Ovary (tissue), 10 donors: ENCODE measurements around the gene PRKCQ. TPM values are rescaled to one million over a fixed set of nuclear protein-coding genes. Genes with fewer than 3 reads are reported as not detected.

ENCODE experiments used
- DNase-seq, 5 donors: peaks; one replicate each; pipeline ENCODE4 v3.0.0-alpha.2; 2019 to 2020
- H3K27ac ChIP-seq, 2 donors: fragments of 200-600 bp; one replicate each; pipeline versions ENCODE4 v1.5.1 to v1.8.0; 2019 to 2022
- H3K27me3 ChIP-seq: fragments of 200-600 bp; one replicate; pipeline ENCODE4 v1.8.0; 2022
- H3K36me3 ChIP-seq: fragments of 200-600 bp; sonication (generic); one replicate; pipeline ENCODE4 v1.5.1; 2019
- H3K4me1 ChIP-seq: one replicate; pipeline ENCODE4 v1.8.1; 2013; ENCODE audit warnings: mild to moderate bottlenecking, moderate library complexity; ENCODE audit not compliant: insufficient read depth
- H3K4me3 ChIP-seq: fragments of 200-600 bp; sonication (generic); one replicate; pipeline ENCODE4 v1.5.1; 2017
- H3K9me3 ChIP-seq, 2 donors: fragments of 200-600 bp in 1 of 2; sonication (generic) in 1 of 2; one replicate each; pipeline versions ENCODE4 v1.5.1 to v1.8.1; 2013 to 2019; ENCODE audit warnings: mild to moderate bottlenecking in 1 of 2, moderate library complexity in 1 of 2
- EP300 ChIP-seq: sonication (generic); formaldehyde crosslinking; IDR thresholded peaks from one replicate; pipeline ENCODE4 v1.6.1; 2017; ENCODE audit warnings: antibody characterized with exemption
- POLR2A ChIP-seq: fragments of 450-650 bp; IDR thresholded peaks from one replicate; pipeline ENCODE4 v1.6.1; 2017; ENCODE audit warnings: antibody characterized with exemption, mild to moderate bottlenecking, moderate library complexity
- WGBS, 3 donors: extraction: QIAGEN DNeasy Blood & Tissue Kit in 1 of 3; methylation state at CpG; one replicate each; pipeline versions ENCODE4 v1.1.5 to v1.1.7; 2013 to 2017; 5-methylcytosine and 5-hydroxymethylcytosine counted together
- intact Hi-C, 4 donors: fragments of 100-400 bp; cut with DNase I; formaldehyde crosslinking; loops; one replicate each; pipeline versions ENCODE4 v1.11.0 to v1.15.1; 2022 to 2023
- long read RNA-seq, 3 donors: library from polyadenylated mRNA in 2 of 3; unstranded in 2 of 3; transcript quantifications; one replicate each; pipeline ENCODE4 v2.0.0 and lab custom pipeline, GENCODE V29; 2021 to 2026
- polyA plus RNA-seq, 2 donors: library from polyadenylated mRNA; stranded (reverse); fragments of 200-250 nt in 1 of 2; fragments of 350-450 nt in 1 of 2; fragmentation: Illumina TruSeq in 1 of 2; extraction: RNeasy Lipid Tissue Mini Kit (QIAGEN cat#74804) in 1 of 2; gene quantifications; one replicate each; pipeline ENCODE4 v1.2.3, GENCODE V29; 2013 to 2014
- total RNA-seq, 7 donors: library from RNA; depleted of rRNA in 2 of 7; stranded (reverse); fragments of >200 nt in 2 of 7; fragmentation: NEBNext Ultra II Directional in 3 of 7; extraction: Animal tissue kit (Norgen Biotek cat#: 25700) in 3 of 7; gene quantifications; one replicate each; pipeline versions ENCODE4 v1.1.0 to v1.2.4, GENCODE V29; 2016 to 2023
- TF ChIP-seq, protein P1 (sequence below), 3 donors: fragments of 450-650 bp in 2 of 3; fragments of 200-600 bp in 1 of 3; IDR thresholded peaks; one replicate each; pipeline versions ENCODE4 v1.5.1 to v1.8.0; 2016 to 2022; ENCODE audit warnings: antibody characterized with exemption in 3 of 3, mild to moderate bottlenecking in 1 of 3
- donor health status: DM: no; HTN: no; CAD: no; lungs with moderate emphysema.
- donor health status: DM: no; HTN: no; CAD: no.
- donor health status: Bipolar disorder and iron deficiency.
- donor health status: DM: yes; HTN: yes; CAD: no.
- donor health status: DM: no; HTN: no; CAD: no.
- donor health status: DM: yes; HTN: yes; CAD: no.

Gene PRKCQ
- total RNA-seq: 1 to 10 TPM in 4 of 7 donors, under 1 TPM in 3; 0.71 to 3.6 (median 1.1) TPM
- polyA plus RNA-seq: 1 to 10 TPM in 1 of 2 donors, under 1 TPM in 1; 0.90 to 3.0 TPM
- long read RNA-seq, donor 1, partial matches to known transcripts: 0 of 1 reads
- long read RNA-seq, donor 1, other reads (novel, unspliced or antisense): 1 of 1 reads
- long read RNA-seq, donor 2: 0 reads
- long read RNA-seq, donor 3, partial matches to known transcripts: 1 of 3 reads
- long read RNA-seq, donor 3, other reads (novel, unspliced or antisense): 0 of 3 reads

DNA sequence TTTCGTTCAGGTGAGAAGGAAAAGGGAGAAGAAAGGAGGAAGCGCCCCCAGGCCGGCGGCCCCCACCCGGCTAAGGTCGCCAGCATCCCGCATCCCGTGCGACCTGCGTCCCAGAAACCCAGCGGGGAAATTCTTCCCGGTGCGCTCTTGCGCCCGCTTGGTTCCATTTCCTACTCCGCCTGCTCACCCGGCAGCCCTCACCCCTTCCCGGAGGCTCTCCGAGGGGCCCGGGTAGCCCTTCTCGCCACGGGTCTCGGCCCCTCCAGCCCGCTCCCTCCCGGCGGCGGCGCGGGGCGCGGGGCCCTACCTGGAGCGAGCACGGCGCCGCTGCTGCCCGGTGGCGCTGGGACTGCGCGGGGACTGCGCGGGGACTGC lies at the start of gene PRKCQ:
Gene PRKCQ (minus strand): TSS at position 373 of the 375 bp plus-strand sequence. CDS start 65,141 bp downstream, outside the sequence.
- H3K36me3 ChIP-seq: no peaks in the 10 kb centered on the region
- no peaks in the 10 kb centered on the region for H3K9me3 ChIP-seq
- peak in 4 of 5 donors; percentile 21 to 64 (median 34) for DNase-seq
- peaks cover 2% of the 10 kb centered on the region for H3K4me1 ChIP-seq
- WGBS, 3 donors: 0 to 1% (median 1%) methylated on average over 13 to 41 of the region's 41 CpGs
- H3K4me3 ChIP-seq: peak within 1 kb of the TSS; percentile 72
- intact Hi-C loops: no loop called here
- peak within 1 kb of the TSS in 1 of 2 donors; percentile 58 for H3K27ac ChIP-seq
- TF ChIP-seq, protein P1, sequence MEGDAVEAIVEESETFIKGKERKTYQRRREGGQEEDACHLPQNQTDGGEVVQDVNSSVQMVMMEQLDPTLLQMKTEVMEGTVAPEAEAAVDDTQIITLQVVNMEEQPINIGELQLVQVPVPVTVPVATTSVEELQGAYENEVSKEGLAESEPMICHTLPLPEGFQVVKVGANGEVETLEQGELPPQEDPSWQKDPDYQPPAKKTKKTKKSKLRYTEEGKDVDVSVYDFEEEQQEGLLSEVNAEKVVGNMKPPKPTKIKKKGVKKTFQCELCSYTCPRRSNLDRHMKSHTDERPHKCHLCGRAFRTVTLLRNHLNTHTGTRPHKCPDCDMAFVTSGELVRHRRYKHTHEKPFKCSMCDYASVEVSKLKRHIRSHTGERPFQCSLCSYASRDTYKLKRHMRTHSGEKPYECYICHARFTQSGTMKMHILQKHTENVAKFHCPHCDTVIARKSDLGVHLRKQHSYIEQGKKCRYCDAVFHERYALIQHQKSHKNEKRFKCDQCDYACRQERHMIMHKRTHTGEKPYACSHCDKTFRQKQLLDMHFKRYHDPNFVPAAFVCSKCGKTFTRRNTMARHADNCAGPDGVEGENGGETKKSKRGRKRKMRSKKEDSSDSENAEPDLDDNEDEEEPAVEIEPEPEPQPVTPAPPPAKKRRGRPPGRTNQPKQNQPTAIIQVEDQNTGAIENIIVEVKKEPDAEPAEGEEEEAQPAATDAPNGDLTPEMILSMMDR (IDR thresholded peaks at IDR 0.05): no peak
- TF ChIP-seq POLR2A: no peak
- TF ChIP-seq EP300: no peak
- no peaks in the 10 kb centered on the region for H3K27me3 ChIP-seq

DNA sequence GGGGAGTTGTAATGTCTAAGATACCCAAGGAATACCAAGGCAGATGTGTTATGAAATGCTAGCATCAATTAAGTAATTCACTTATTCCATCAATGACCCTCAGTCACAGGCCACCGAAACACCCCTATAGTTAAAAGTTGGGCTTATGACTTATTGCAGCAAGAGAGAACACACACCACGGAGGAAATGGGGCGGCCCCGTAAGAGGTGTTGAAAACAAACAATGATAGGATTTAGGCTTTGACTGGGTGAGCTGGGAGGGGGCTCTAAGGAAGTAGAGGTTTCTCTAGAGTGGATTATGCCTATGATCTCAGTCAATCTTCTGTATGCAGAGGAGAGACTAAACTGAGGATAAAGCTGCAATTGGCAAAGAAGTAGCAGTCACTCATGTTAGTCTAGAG lies 45.4 kb upstream of the PRKCQ start:
- 74 to 81% (median 80%) methylated on average over 4 of the region's 4 CpGs for WGBS, 3 donors
- H3K4me3 ChIP-seq: no peak overlapping the region
- no peaks in the 10 kb centered on the region for H3K36me3 ChIP-seq
- DNase-seq: no peak
- no peak overlapping the region for H3K27ac ChIP-seq
- H3K9me3 ChIP-seq: no peaks in the 10 kb centered on the region
- TF ChIP-seq POLR2A (no peak), EP300 (no peak)
- TF ChIP-seq, protein P1 (IDR thresholded peaks at IDR 0.05): no peak
- intact Hi-C loops: no loop called here
- H3K4me1 ChIP-seq: no peaks in the 10 kb centered on the region
- no peaks in the 10 kb centered on the region for H3K27me3 ChIP-seq

DNA sequence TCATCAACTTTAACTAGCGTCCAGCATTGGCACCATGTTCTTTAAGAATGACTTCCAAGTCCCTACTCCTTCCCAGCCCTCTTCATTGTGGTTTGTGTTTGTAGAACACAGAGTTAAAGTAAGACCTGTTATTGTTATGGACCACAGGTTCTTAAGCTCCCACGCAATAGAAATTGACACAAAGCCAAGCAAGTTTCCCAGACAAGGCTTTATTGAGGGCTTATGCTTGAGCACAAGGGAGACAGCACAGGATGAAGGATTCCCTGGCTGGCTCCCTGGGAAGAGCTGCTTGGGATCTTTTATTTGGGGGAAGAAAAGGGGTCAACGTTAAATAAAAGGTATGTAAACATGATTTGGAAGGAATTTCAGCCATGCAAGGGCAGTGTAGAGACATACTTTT lies 44.3 kb upstream of the PRKCQ start:
- Histone ChIP-seq H3K36me3 (no peaks in the 10 kb centered on the region), H3K9me3 (no peaks in the 10 kb centered on the region), H3K4me3 (no peak overlapping the region), H3K27me3 (no peaks in the 10 kb centered on the region), H3K4me1 (no peaks in the 10 kb centered on the region), H3K27ac (no peak overlapping the region)
- TF ChIP-seq POLR2A (no peak), EP300 (no peak)
- TF ChIP-seq, protein P1 (IDR thresholded peaks at IDR 0.05): no peak
- intact Hi-C loops: no loop called here
- DNase-seq: no peak
- WGBS, 3 donors: 10 to 26% (median 11%) methylated on average over 3 of the region's 3 CpGs

DNA sequence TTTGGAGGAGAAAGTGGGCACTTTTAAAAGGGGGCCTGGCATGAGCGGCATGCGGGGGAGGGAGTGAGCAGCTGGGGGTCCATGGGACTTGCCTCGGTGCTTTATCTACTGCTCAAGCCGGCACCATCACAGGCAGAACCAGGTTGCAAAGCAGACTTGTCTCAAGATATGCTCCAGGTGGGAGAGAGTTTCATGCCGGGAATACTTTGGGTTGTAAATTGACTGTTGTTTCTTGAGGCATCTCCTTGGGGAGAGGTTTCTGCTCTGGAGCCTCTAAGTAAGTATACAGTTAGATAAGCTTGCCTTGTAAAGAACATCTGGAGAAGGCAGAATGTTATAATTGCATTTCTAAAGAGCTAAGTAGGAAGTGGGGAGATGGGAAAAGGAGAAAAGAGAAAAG lies 42.8 kb upstream of the PRKCQ start:
- H3K36me3 ChIP-seq: no peaks in the 10 kb centered on the region
- intact Hi-C loops: no loop called here
- no peaks in the 10 kb centered on the region for H3K27me3 ChIP-seq
- H3K9me3 ChIP-seq: no peaks in the 10 kb centered on the region
- 43 to 48% (median 44%) methylated on average over 5 of the region's 5 CpGs for WGBS, 3 donors
- DNase-seq: no peak
- no peaks in the 10 kb centered on the region for H3K4me1 ChIP-seq
- TF ChIP-seq EP300 (no peak), POLR2A (no peak)
- TF ChIP-seq, protein P1 (IDR thresholded peaks at IDR 0.05): no peak
- no peak overlapping the region for H3K27ac ChIP-seq
- H3K4me3 ChIP-seq: no peak overlapping the region
